Fibroblast of lung (primary cell): ENCODE data around the gene BAAT. TPM values are rescaled to one million over a fixed set of nuclear protein-coding genes. Genes with fewer than 3 reads are reported as not detected.

Source experiments
- DNase-seq, 2 donors: peaks; one replicate each; pipeline versions ENCODE4 v3.0.0 to v3.0.0-alpha.2; 2010; ENCODE audit warnings: low read depth in 2 of 2
- H2AFZ ChIP-seq: 2 replicates; pipeline ENCODE4 v1.5.1; 2012; ENCODE audit warnings: low read length, control low read depth, inconsistent platforms
- H3K27ac ChIP-seq: 2 replicates; pipeline ENCODE4 v1.5.1; 2011; ENCODE audit warnings: low read length, control low read depth; ENCODE audit not compliant: insufficient read depth
- H3K27me3 ChIP-seq: 2 replicates; pipeline ENCODE4 v1.5.1; 2011; ENCODE audit warnings: mild to moderate bottlenecking, low read length; ENCODE audit not compliant: control insufficient read depth, insufficient read depth
- H3K36me3 ChIP-seq: 2 replicates; pipeline ENCODE4 v1.5.1; 2011; ENCODE audit warnings: low read length; ENCODE audit not compliant: control insufficient read depth, insufficient read depth
- H3K4me1 ChIP-seq: 2 replicates; pipeline ENCODE4 v1.5.1; 2011; ENCODE audit warnings: low read length; ENCODE audit not compliant: control insufficient read depth, insufficient read depth; ENCODE audit errors: extremely low read depth
- H3K4me2 ChIP-seq: 2 replicates; pipeline ENCODE4 v1.5.1; 2011; ENCODE audit warnings: low read length, control low read depth; ENCODE audit not compliant: insufficient read depth; ENCODE audit errors: extremely low read depth
- H3K4me3 ChIP-seq, 4 experiments: fragments of 200-600 bp in 1 of 4; sonication (generic) in 1 of 4; replicated peaks in 1 of 4; 2 replicates each; pipeline ENCODE4 v1.5.1; 2011 to 2016; ENCODE audit warnings: low read length in 4 of 4, low read depth in 3 of 4, mild to moderate bottlenecking in 3 of 4, control low read depth in 2 of 4, inconsistent platforms in 1 of 4, mixed read lengths in 1 of 4; ENCODE audit not compliant: insufficient read depth in 1 of 4; ENCODE audit errors: control extremely low read depth in 1 of 4
- H3K79me2 ChIP-seq: 2 replicates; pipeline ENCODE4 v1.5.1; 2012; ENCODE audit warnings: mild to moderate bottlenecking, low read length, inconsistent platforms; ENCODE audit not compliant: control insufficient read depth, insufficient read depth
- H3K9ac ChIP-seq: 2 replicates; pipeline ENCODE4 v1.5.1; 2011; ENCODE audit warnings: mild to moderate bottlenecking, low read length, control low read depth; ENCODE audit not compliant: insufficient read depth
- H3K9me3 ChIP-seq: 2 replicates; pipeline ENCODE4 v1.5.1; 2012; ENCODE audit warnings: low read depth, low read length; ENCODE audit not compliant: control insufficient read depth, insufficient read depth
- H4K20me1 ChIP-seq: 2 replicates; pipeline ENCODE4 v1.5.1; 2011; ENCODE audit warnings: low read length; ENCODE audit not compliant: control insufficient read depth, insufficient read depth; ENCODE audit errors: extremely low read depth
- EZH2 ChIP-seq: IDR thresholded peaks from 2 replicates; pipeline ENCODE4 v1.5.1; 2012; ENCODE audit warnings: low read length, control low read depth, mild to moderate bottlenecking; ENCODE audit errors: missing control alignments
- polyA plus RNA-seq, 2 donors: library from polyadenylated mRNA; depleted of rRNA in 1 of 2; stranded (reverse) in 1 of 2; unstranded in 1 of 2; fragments of >200 nt; gene quantifications; 2 replicates each; pipeline ENCODE4 v1.2.1, GENCODE V29; 2011 to 2012; ENCODE audit warnings: missing spikeins in 1 of 2
- total RNA-seq: library from RNA; depleted of rRNA; stranded (reverse); fragments of >200 nt; gene quantifications from 2 replicates; pipeline ENCODE4 v1.2.1, GENCODE V29; 2014
- TF ChIP-seq, protein P1 (sequence below), 2 donors: IDR thresholded peaks in 1 of 2; conservative IDR thresholded peaks in 1 of 2; 1 replicate in 1 of 2; 2 replicates in 1 of 2; pipeline ENCODE4 v1.5.1; 2011 to 2012; ENCODE audit warnings: low read length in 2 of 2, control low read depth in 1 of 2, inconsistent platforms in 1 of 2, low read depth in 1 of 2, mild to moderate bottlenecking in 1 of 2

BAAT gene
- total and polyA plus RNA-seq, 2 donors (not counting 1 experiment from before 2014, with no cell fraction given): 0.02 TPM; not detected in 1

DNA sequence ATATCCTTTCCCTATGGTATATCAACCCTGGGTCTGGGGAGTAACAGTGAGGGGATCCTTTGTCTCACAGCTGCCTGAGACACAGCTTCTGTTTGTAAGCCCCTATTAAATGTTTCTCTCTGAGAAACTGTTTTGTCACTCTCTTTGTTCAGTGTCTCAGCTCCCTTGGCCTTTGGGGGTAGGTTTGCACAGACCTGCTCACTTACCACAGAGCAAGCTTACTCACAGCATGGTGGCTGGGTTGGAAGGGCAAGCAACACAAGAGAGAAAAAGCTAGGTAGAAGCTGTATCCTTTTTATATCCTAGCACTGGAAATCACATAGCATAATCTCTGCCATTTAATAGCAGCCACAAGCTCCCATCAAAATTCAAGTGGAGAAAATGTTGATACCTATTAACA, 4.5 kb downstream of the BAAT start:
- H3K4me3 ChIP-seq: no peak overlapping the region
- H3K79me2 ChIP-seq: no peaks in the 10 kb centered on the region
- no peak overlapping the region for H3K4me2 ChIP-seq
- H3K4me1 ChIP-seq: no peaks in the 10 kb centered on the region
- no peaks in the 10 kb centered on the region for H3K36me3 ChIP-seq
- H4K20me1 ChIP-seq: no peaks in the 10 kb centered on the region
- no peak for DNase-seq
- no peaks in the 10 kb centered on the region for H3K27me3 ChIP-seq
- H3K9ac ChIP-seq: no peak overlapping the region
- TF ChIP-seq EZH2: no peak
- TF ChIP-seq, protein P1, sequence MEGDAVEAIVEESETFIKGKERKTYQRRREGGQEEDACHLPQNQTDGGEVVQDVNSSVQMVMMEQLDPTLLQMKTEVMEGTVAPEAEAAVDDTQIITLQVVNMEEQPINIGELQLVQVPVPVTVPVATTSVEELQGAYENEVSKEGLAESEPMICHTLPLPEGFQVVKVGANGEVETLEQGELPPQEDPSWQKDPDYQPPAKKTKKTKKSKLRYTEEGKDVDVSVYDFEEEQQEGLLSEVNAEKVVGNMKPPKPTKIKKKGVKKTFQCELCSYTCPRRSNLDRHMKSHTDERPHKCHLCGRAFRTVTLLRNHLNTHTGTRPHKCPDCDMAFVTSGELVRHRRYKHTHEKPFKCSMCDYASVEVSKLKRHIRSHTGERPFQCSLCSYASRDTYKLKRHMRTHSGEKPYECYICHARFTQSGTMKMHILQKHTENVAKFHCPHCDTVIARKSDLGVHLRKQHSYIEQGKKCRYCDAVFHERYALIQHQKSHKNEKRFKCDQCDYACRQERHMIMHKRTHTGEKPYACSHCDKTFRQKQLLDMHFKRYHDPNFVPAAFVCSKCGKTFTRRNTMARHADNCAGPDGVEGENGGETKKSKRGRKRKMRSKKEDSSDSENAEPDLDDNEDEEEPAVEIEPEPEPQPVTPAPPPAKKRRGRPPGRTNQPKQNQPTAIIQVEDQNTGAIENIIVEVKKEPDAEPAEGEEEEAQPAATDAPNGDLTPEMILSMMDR (conservative IDR thresholded peaks at IDR 0.05 in 1 of 2, IDR thresholded peaks at IDR 0.05 in 1 of 2; ENCODE audit: low read depth in 1 of 2, low read length in 2 of 2): no peak
- no peaks in the 10 kb centered on the region for H3K9me3 ChIP-seq
- H2AFZ ChIP-seq: no peak overlapping the region
- H3K27ac ChIP-seq: no peak overlapping the region

DNA sequence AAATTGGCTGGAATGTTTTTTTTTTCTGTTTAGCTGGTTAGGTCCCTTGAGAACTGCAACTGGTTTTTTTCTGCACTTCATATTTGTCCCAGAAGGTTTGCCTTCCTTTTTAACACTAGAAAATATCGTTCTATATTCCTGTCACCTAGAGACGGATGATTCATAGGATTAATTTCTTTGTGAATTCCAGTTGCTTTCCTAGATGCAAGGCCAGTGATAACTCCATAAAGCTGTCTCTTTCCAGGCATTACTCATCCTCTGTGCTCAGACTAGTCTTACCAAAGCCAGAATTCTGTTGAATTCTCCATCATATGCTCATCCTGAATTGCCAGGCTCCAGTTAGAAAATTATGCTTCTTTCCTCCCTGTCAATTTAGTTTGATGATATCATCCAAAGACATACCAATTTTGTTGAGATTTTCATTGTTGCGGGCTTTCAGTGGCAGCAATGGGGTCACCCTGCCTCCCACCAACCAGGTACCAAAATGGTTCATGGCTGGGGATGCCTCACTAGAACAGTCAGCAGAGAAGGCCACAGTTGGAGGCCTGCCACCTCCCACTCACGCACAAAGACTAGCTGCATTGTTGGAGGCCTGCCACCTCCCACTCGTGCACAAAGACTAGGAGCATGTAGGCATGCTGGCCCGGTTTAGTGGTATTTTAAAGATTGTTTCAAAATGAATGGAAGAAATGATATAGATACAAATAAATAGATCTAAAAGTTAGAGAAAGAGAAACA, 8.5 kb downstream of the BAAT start:
- no peaks in the 10 kb centered on the region for H4K20me1 ChIP-seq
- no peak overlapping the region for H2AFZ ChIP-seq
- H3K4me2 ChIP-seq: no peak overlapping the region
- no peak overlapping the region for H3K4me3 ChIP-seq
- no peak overlapping the region for H3K27ac ChIP-seq
- H3K9ac ChIP-seq: no peak overlapping the region
- DNase-seq: peak in 1 of 2 donors; percentile 96
- no peaks in the 10 kb centered on the region for H3K36me3 ChIP-seq
- no peaks in the 10 kb centered on the region for H3K9me3 ChIP-seq
- no peaks in the 10 kb centered on the region for H3K79me2 ChIP-seq
- no peak for TF ChIP-seq EZH2
- TF ChIP-seq, protein P1 (conservative IDR thresholded peaks at IDR 0.05 in 1 of 2, IDR thresholded peaks at IDR 0.05 in 1 of 2; ENCODE audit: low read depth in 1 of 2, low read length in 2 of 2): no peak
- no peaks in the 10 kb centered on the region for H3K27me3 ChIP-seq
- H3K4me1 ChIP-seq: no peaks in the 10 kb centered on the region

DNA sequence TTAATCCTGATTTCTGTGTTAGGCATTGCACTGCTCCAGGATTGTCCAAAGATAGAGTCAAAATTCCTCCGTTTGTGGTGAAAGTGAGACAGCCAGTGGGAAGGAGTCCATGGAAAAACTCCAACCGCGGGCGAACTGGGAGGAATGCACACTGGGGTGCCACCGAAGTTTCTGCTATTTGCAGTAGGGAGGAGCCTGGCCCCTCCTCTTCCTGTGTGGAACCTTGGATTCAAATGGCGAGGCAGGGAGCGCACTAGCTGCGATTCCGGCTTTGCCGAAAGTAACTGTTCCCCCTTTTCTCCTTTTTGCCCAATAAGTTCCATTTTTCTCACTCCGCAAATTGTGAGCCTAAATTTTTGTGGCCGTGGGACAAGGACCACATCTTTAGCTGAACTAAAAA, 9.3 kb downstream of the BAAT start:
- H3K27me3 ChIP-seq: no peaks in the 10 kb centered on the region
- no peaks in the 10 kb centered on the region for H3K36me3 ChIP-seq
- H3K4me3 ChIP-seq: no peak overlapping the region
- H3K9ac ChIP-seq: no peak overlapping the region
- no peaks in the 10 kb centered on the region for H3K4me1 ChIP-seq
- H2AFZ ChIP-seq: no peak overlapping the region
- no peaks in the 10 kb centered on the region for H3K79me2 ChIP-seq
- H3K9me3 ChIP-seq: no peaks in the 10 kb centered on the region
- DNase-seq: peak in 1 of 2 donors; percentile 80
- TF ChIP-seq, protein P1 (conservative IDR thresholded peaks at IDR 0.05 in 1 of 2, IDR thresholded peaks at IDR 0.05 in 1 of 2; ENCODE audit: low read depth in 1 of 2, low read length in 2 of 2): no peak
- no peak for TF ChIP-seq EZH2
- H3K27ac ChIP-seq: no peak overlapping the region
- no peak overlapping the region for H3K4me2 ChIP-seq
- H4K20me1 ChIP-seq: no peaks in the 10 kb centered on the region
